ENCODE data around the gene CHAF1A. TPM values are rescaled to one million over a fixed set of nuclear protein-coding genes. Genes with fewer than 3 reads are reported as not detected.

The CHAF1A gene
- total and polyA plus RNA-seq, 2 of the 4 experiments (the other 2 are of a cell fraction) = 12.4 to 22.9 TPM

DNA sequence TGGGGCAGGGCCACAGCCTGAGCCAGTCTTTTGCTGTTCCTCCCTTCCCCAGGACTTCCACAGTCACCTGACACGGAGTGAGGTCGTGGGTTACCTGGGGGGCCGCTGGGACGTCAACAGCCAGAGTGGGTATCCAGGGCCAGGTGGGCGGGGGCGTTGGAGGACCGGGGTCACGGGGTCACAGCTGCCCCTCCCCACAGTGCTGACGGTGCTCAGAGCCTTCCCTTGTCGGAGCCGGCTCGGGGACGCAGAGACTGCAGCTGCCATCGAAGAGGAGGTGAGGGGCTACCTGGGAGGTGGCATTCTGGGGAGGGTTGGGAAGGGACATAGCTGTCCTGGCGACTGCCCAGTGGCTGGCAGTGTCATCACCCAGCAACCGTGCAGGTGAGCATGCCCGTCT, 47.5 kb upstream of the CHAF1A start (continued):
- TF ChIP-seq MXI1 (IDR thresholded peaks at IDR 0.05; ENCODE audit: borderline replicate concordance, low read depth, low read length) = no peak
- TF ChIP-seq CEBPB (IDR thresholded peaks at IDR 0.05; ENCODE audit: low read depth, low read length) = no peak
- TF ChIP-seq RCOR1 (IDR thresholded peaks at IDR 0.05; ENCODE audit: insufficient replicate concordance, low read length) = no peak

DNA sequence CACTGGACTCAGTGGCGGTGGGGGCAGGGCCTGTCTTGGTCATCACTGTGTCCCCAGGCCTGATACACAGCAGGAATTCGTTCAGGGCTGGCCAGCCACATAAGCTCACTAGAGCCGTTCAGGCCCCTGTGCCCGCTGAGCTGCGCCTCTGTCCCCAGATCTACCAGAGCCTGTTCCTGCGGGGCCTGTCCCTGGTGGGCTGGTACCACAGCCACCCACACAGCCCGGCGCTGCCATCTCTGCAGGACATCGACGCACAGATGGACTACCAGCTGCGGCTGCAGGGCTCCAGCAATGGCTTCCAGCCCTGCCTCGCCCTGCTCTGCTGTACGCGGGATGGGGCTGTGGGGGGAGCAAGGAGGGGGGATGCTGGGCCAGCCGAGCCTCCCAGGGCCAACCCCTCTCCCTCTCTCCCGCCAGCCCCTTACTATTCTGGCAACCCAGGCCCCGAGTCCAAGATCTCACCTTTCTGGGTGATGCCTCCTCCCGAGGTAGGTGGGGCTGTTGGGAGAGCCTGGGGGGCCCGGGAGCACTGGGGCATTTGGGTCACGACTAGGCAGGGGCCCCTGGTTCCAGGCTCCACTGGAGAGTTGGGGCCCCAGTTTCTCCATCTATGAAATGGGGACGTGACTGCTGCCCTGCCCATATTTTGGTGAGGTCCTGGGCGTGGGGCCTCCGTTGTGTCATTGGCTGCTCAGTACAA, 45.2 kb upstream of the CHAF1A start:
- Histone ChIP-seq H3K9me3 (ENCODE audit: control insufficient read depth, insufficient read depth, low read length) (no peaks in the 10 kb centered on the region), H3K4ac (ENCODE audit: low read depth, low read length) (no peak overlapping the region), H3K18ac (ENCODE audit: low read depth, low read length) (no peak overlapping the region), H3K23ac (ENCODE audit: low read depth, low read length) (no peak overlapping the region), H2AFZ (replicated peaks; ENCODE audit: low read length, poor library complexity) (no peak overlapping the region), H4K91ac (ENCODE audit: insufficient read depth, low read depth, low read length) (no peak overlapping the region), H3K9ac (ENCODE audit: low read depth, low read length) (no peak overlapping the region), H2BK120ac (ENCODE audit: low read depth, low read length) (no peak overlapping the region), H4K8ac (ENCODE audit: low read depth in 2 of 2, low read length in 2 of 2) (no peak overlapping the region), H3K4me3 (ENCODE audit: insufficient read depth, low read depth, low read length) (no peak overlapping the region), H4K20me1 (ENCODE audit: insufficient read depth, low read length) (peaks cover 11% of the 10 kb centered on the region), H3K56ac (ENCODE audit: extremely low read depth, insufficient read depth, low read length) (no peak overlapping the region), H3K36me3 (ENCODE audit: control insufficient read depth, insufficient read depth, low read length) (peaks cover 31% of the 10 kb centered on the region), H3K14ac (replicated peaks; ENCODE audit: low read depth, low read length) (no peak overlapping the region), H2BK20ac (ENCODE audit: low read depth, low read length) (no peak overlapping the region), H3K27me3 (ENCODE audit: control insufficient read depth, insufficient read depth, low read length) (no peaks in the 10 kb centered on the region), H3K4me2 (ENCODE audit: low read depth, low read length) (no peak overlapping the region), H2BK5ac (ENCODE audit: low read depth, low read length, poor library complexity, severe bottlenecking) (no peak overlapping the region), H2BK15ac (ENCODE audit: low read depth, low read length) (no peak overlapping the region), H3K4me1 (ENCODE audit: control insufficient read depth, insufficient read depth, low read length) (peaks cover 10% of the 10 kb centered on the region; the same call in 1 of the 2 replicates), H3K79me1 (ENCODE audit: low read depth in 1 of 2, low read length in 2 of 2) (peaks cover 0 to 9% of the 10 kb centered on the region in 2 experiments; a peak in 3 of 4 replicates), H3K27ac (ENCODE audit: insufficient read depth, low read length) (no peak overlapping the region), H4K5ac (ENCODE audit: low read depth, low read length) (no peak overlapping the region), H3K9me1 (ENCODE audit: insufficient read depth, low read length) (no peaks in the 10 kb centered on the region), H2AK9ac (replicated peaks; ENCODE audit: low read depth, low read length, poor library complexity) (peak overlapping the region; percentile 61), H2AK5ac (ENCODE audit: low read depth, low read length) (no peak overlapping the region)
- in situ Hi-C loops (cut with MboI; ENCODE audit: low sequenced_read_pairs) = no loop called here
- TF ChIP-seq SMC3 (IDR thresholded peaks at IDR 0.05; ENCODE audit: low read depth, low read length) (no peak), BHLHE40 (IDR thresholded peaks at IDR 0.05; ENCODE audit: low read depth, low read length) (no peak), CHD1 (IDR thresholded peaks at IDR 0.05; ENCODE audit: low read depth, low read length) (no peak), CEBPB (IDR thresholded peaks at IDR 0.05; ENCODE audit: low read depth, low read length) (no peak)
- no TSS peak for BruUV-seq (replicated peaks)
- ChIA-PET POLR2A (ENCODE audit: unreplicated experiment) (no interaction called here), CTCF (no interaction called here)
- ATAC-seq (ENCODE audit: low read depth) = no peak
- dilution Hi-C loops (cut with HindIII; ENCODE audit: low sequenced_read_pairs, unreplicated experiment) = no loop called here
- intact Hi-C loops (cut with micrococcal nuclease) = no loop called here
- DNase-seq = no peak
- 96% methylated on average over 8 of the region's 23 CpGs; no CpG with 5 or more reads in 1 of the 2 experiments for WGBS, 2 experiments (ENCODE audit: extremely low coverage in 2 of 2, insufficient read length in 1 of 2)
